ENCODE data around the gene SMS.

DNA sequence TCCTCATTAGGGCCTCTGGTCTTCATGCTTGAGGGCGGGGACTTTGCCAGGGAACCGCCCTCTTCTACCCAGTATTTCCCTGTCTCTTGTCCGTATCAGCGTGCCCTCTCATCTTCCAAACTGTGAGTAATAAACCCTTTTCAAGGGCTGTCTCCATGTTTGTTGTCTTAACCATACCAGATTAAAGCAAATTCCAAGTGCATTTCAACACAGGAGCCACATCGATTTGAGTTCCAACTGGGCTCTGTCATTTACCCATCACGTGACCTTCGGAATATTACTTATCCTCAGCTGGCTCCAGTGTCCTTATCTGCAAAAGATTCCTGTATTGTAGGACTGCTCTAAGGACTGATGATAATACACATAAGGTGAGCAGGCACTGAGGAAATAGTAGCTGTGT is 85.2 kb downstream of the SMS start:
- TF ChIP-seq, protein P1, sequence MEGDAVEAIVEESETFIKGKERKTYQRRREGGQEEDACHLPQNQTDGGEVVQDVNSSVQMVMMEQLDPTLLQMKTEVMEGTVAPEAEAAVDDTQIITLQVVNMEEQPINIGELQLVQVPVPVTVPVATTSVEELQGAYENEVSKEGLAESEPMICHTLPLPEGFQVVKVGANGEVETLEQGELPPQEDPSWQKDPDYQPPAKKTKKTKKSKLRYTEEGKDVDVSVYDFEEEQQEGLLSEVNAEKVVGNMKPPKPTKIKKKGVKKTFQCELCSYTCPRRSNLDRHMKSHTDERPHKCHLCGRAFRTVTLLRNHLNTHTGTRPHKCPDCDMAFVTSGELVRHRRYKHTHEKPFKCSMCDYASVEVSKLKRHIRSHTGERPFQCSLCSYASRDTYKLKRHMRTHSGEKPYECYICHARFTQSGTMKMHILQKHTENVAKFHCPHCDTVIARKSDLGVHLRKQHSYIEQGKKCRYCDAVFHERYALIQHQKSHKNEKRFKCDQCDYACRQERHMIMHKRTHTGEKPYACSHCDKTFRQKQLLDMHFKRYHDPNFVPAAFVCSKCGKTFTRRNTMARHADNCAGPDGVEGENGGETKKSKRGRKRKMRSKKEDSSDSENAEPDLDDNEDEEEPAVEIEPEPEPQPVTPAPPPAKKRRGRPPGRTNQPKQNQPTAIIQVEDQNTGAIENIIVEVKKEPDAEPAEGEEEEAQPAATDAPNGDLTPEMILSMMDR (IDR thresholded peaks at IDR 0.05): no peak
- TF ChIP-seq POLR2A (IDR thresholded peaks at IDR 0.05) (no peak), POLR2AphosphoS5 (IDR thresholded peaks at IDR 0.05) (no peak)
